ENCODE data around the gene SLC9A5.

SLC9A5 gene

DNA sequence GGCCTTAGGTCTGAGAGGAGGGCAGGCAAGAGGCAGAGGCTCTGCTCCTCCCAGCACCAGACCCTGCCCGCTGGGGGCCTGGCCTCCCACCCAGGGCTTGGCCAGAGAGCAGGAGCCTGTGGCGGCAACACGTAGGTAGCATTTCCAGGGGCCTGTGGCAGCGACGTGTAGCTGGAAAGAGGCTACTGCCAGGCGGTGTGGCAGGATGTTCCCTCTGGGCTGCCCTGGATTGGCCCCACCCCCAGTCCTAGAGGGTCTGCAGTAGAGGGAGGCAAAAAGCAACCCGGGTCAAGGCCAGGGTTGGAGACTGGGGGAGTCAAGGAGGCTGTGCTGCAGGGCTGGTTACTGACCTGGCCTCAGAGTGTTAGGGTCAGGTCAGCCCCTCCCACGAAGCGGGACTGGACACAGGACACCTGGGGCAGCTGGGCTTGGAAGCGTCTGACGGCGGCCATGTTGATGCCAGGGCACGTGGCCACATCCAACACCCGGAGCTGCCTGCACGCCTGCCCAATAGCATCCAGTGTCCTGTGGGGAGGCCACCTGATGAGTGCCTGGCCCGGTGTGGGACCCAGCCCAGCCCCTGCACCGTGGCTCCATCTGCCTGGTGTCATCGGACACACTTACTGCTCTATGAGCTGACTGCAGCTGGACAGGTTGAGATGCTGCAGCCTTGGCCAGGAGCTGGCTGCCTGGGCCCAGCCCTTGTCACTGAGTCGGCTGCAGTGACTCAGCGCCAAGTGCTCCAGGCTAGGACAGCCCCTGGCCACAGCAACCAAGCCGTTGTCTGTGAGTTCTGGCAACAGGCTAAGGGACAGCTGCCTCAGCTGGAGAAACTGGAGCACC lies 41.3 kb upstream of the SLC9A5 start:
- Mint-ChIP-seq H3K27ac (ENCODE audit: low read depth) (no peak overlapping the region), H3K27me3 (no peaks in the 10 kb centered on the region), H3K36me3 (ENCODE audit: insufficient read depth) (peaks cover 4% of the 10 kb centered on the region), H3K4me1 (no peaks in the 10 kb centered on the region), H3K4me3 (no peak overlapping the region), H3K9me3 (no peaks in the 10 kb centered on the region)
- DNase-seq (ENCODE audit: low spot score in 2 of 2) (no peak), ATAC-seq (replicated peaks; ENCODE audit: extremely low read depth, poor library complexity, severe bottlenecking) (no peak)

DNA sequence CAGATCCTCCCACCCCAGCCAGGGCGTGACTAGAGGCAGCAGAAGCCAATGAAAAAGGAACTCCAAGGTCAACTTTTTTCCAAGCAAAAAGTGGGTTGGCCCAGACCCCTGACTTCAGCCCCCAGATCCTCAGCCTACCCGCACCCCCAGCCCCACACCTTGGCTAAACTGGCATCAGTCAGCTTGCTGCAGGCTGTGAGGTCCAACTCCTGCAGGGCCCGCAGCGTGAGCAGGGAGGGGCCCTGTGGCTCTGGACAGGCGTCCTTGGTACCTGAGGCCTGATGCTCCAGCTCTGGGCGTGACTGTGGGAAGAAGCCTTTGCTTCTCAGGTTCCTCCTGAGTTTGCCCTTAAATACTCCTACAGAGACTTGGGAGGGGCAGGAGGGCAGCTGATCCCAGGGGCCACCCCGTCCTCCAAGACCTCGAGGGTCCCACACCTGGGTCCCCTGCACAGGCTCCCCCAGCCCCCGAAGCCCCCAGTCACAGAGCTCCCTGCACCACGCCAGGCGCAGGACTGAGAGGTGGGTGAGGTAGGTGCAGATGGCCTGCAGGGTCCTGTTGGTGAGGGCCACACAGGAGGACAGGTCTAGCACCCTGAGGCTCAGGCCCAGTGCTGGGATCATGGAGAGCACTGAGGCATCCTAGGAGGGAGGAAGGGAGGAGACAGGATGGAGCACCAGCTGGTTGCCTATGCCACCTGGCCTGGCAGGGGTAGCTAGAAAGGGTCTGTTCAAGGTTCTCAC lies 40.5 kb upstream of the SLC9A5 start:
- no peak for ATAC-seq (replicated peaks; ENCODE audit: extremely low read depth, poor library complexity, severe bottlenecking)
- no peak overlapping the region for H3K4me3 Mint-ChIP-seq
- no peaks in the 10 kb centered on the region for H3K27me3 Mint-ChIP-seq
- peaks cover 2% of the 10 kb centered on the region for H3K36me3 Mint-ChIP-seq (ENCODE audit: insufficient read depth)
- no peak overlapping the region for H3K27ac Mint-ChIP-seq (ENCODE audit: low read depth)
- no peaks in the 10 kb centered on the region for H3K9me3 Mint-ChIP-seq
- no peak for DNase-seq (ENCODE audit: low spot score in 2 of 2)
- no peaks in the 10 kb centered on the region for H3K4me1 Mint-ChIP-seq

GRCh38 chr16:67209565-67209964 lies 39.2 kb upstream of the SLC9A5 start:
- Mint-ChIP-seq H3K4me1 (no peaks in the 10 kb centered on the region), H3K9me3 (no peaks in the 10 kb centered on the region), H3K36me3 (ENCODE audit: insufficient read depth) (peaks cover 2% of the 10 kb centered on the region), H3K27ac (ENCODE audit: low read depth) (no peak overlapping the region), H3K4me3 (no peak overlapping the region), H3K27me3 (no peaks in the 10 kb centered on the region)
- ATAC-seq (replicated peaks; ENCODE audit: extremely low read depth, poor library complexity, severe bottlenecking) (no peak), DNase-seq (ENCODE audit: low spot score in 2 of 2) (no peak)

DNA sequence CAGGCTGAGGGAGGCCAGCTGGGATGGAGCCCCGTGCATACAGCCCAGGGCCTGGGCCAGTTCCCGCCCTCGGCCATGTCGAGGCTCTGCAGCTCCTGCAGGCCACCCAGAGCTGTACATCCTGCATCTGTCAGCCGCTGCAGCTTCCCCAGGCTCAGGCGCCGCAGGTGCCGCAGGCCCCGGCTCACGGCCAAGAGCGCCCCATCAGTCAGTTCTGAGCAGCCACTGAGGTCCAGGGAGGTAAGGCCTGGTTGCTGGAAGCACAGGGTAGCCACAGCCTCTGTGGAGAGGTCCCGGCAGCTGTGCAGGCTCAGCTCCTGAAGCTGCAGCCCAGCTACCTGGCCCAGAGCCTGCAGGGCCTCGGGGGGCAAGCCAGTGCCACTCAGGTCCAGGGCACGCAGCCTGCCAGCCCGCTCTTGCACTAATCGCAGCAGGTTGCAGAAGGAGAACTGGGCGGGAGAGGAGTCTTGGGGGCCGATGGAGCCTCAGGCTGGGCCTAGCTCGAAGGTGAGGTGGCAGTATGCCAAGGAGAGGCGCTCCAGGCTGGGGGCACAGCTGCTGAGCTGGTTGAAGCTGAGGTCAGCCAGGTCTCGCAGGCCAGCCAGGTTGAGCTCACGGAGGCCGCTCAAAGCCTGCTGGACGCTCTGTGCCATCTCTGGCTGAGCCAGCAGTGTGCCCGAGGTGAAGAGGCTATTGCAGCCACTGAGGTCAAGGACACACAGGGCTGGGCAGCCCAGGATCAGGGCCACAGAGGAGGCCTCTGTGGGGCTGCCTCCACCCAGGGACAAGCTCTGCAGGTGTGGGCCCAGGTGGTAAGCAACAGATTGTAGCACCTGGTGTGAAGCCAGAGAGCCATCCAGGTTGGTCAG lies 38.5 kb upstream of the SLC9A5 start:
- Mint-ChIP-seq H3K4me1 (no peaks in the 10 kb centered on the region), H3K27me3 (no peaks in the 10 kb centered on the region), H3K9me3 (no peaks in the 10 kb centered on the region), H3K36me3 (ENCODE audit: insufficient read depth) (no peaks in the 10 kb centered on the region), H3K4me3 (no peak overlapping the region), H3K27ac (ENCODE audit: low read depth) (no peak overlapping the region)
- ATAC-seq (replicated peaks; ENCODE audit: extremely low read depth, poor library complexity, severe bottlenecking) (no peak), DNase-seq (ENCODE audit: low spot score in 2 of 2) (no peak)

DNA sequence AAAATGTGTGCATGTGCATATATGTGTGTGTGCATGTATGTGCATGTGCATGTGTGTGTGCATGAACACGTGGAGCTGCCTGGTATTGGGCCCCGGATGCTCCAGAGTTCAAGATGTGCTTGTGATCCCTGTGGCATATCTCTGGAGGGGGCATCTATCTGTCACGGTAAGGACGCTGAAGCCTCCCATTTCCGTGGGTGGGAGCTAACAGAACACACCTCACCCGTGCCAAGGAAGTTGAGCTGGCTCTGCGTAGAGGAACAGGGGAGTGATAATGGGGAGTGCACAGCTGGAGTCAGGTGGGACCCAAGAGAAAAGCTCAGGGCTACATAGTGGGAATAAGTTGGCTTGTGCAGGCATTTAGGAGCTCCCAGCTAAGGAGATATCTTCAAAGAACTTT lies 37.1 kb upstream of the SLC9A5 start:
- H3K27ac Mint-ChIP-seq (ENCODE audit: low read depth) = no peak overlapping the region
- no peak overlapping the region for H3K4me3 Mint-ChIP-seq
- no peaks in the 10 kb centered on the region for H3K4me1 Mint-ChIP-seq

GRCh38 chr16:67212766-67213165 lies 36.0 kb upstream of the SLC9A5 start:
- DNase-seq (ENCODE audit: low spot score in 2 of 2) = no peak
- no peak overlapping the region for H3K4me3 Mint-ChIP-seq
- H3K27me3 Mint-ChIP-seq = no peaks in the 10 kb centered on the region
- ATAC-seq (replicated peaks; ENCODE audit: extremely low read depth, poor library complexity, severe bottlenecking) = no peak
- no peaks in the 10 kb centered on the region for H3K36me3 Mint-ChIP-seq (ENCODE audit: insufficient read depth)
- no peaks in the 10 kb centered on the region for H3K9me3 Mint-ChIP-seq
- no peak overlapping the region for H3K27ac Mint-ChIP-seq (ENCODE audit: low read depth)
- H3K4me1 Mint-ChIP-seq = no peaks in the 10 kb centered on the region

More for the DNA sequence above, 37.1 kb upstream of the SLC9A5 start:
- Mint-ChIP-seq H3K27me3 (no peaks in the 10 kb centered on the region), H3K36me3 (ENCODE audit: insufficient read depth) (no peaks in the 10 kb centered on the region), H3K9me3 (no peaks in the 10 kb centered on the region)
- DNase-seq (ENCODE audit: low spot score in 2 of 2) (no peak), ATAC-seq (replicated peaks; ENCODE audit: extremely low read depth, poor library complexity, severe bottlenecking) (no peak)

GRCh38 chr16:67213197-67214019 lies 35.4 kb upstream of the SLC9A5 start:
- no peak overlapping the region for H3K4me3 Mint-ChIP-seq
- no peaks in the 10 kb centered on the region for H3K36me3 Mint-ChIP-seq (ENCODE audit: insufficient read depth)
- no peaks in the 10 kb centered on the region for H3K4me1 Mint-ChIP-seq
- no peak overlapping the region for H3K27ac Mint-ChIP-seq (ENCODE audit: low read depth)
- no peaks in the 10 kb centered on the region for H3K27me3 Mint-ChIP-seq
- H3K9me3 Mint-ChIP-seq = no peaks in the 10 kb centered on the region
- ATAC-seq (replicated peaks; ENCODE audit: extremely low read depth, poor library complexity, severe bottlenecking) (no peak), DNase-seq (ENCODE audit: low spot score in 2 of 2) (no peak)

- peak overlapping the region; percentile 58 for H3K27ac Mint-ChIP-seq (ENCODE audit: low read depth)
- H3K4me3 Mint-ChIP-seq = no peak overlapping the region
- ATAC-seq (replicated peaks; ENCODE audit: extremely low read depth, poor library complexity, severe bottlenecking) (no peak), DNase-seq (ENCODE audit: low spot score in 2 of 2) (no peak)
- H3K36me3 Mint-ChIP-seq (ENCODE audit: insufficient read depth) = no peaks in the 10 kb centered on the region
- H3K4me1 Mint-ChIP-seq = no peaks in the 10 kb centered on the region
- H3K27me3 Mint-ChIP-seq = no peaks in the 10 kb centered on the region
- H3K9me3 Mint-ChIP-seq = no peaks in the 10 kb centered on the region
These were observed 33.1 kb upstream of the SLC9A5 start for GRCh38 chr16:67215706-67216105.

DNA sequence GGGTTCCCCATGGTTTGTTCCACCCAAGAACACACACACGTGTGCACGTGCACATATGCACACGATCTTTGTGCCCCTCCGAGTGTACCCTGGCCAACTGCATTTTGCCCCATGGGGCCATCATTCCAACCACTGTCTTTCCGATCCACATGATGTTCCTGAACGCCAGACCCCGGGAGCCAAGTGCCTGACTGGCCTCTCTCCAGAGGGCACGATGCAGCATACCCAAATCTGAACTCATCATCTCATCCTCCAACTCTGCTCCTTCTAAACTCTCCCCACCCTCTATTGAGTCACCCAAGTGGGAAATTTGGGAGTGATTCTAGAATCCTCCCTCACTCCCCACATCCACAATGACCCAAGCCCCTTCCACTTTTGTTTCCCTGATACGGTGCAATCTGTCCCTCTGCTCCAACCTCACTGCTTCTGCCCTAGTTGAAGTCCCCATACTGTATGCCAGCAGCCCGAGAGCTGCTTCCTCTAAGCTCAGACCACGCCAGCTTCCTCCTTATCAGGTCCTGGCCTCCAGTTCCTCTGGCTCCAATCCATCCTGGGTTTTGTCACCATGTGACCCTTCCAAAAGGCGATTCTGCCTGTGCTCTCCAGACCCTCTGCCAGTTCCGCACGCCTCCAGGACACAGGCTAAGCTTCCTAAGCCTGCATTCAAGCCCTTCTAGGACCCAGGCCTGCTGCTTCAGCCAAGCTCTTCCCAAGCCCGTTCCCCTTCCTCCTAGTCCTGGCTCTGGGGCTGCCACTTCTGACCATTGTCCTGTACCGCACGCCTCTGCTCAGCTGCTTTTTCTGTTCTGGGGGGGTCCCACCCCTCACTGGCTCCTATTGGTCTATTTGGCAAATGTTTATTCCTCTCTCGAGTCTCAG lies 31.9 kb upstream of the SLC9A5 start:
- no peak overlapping the region for H3K4me3 Mint-ChIP-seq
- H3K9me3 Mint-ChIP-seq = no peaks in the 10 kb centered on the region
- no peak for DNase-seq (ENCODE audit: low spot score in 2 of 2)
- no peaks in the 10 kb centered on the region for H3K27me3 Mint-ChIP-seq
- no peak for ATAC-seq (replicated peaks; ENCODE audit: extremely low read depth, poor library complexity, severe bottlenecking)
- H3K27ac Mint-ChIP-seq (ENCODE audit: low read depth) = no peak overlapping the region
- no peaks in the 10 kb centered on the region for H3K36me3 Mint-ChIP-seq (ENCODE audit: insufficient read depth)
- H3K4me1 Mint-ChIP-seq = no peaks in the 10 kb centered on the region

- H3K27ac Mint-ChIP-seq (ENCODE audit: low read depth) = no peak overlapping the region
- H3K9me3 Mint-ChIP-seq = no peaks in the 10 kb centered on the region
- ATAC-seq (replicated peaks; ENCODE audit: extremely low read depth, poor library complexity, severe bottlenecking) (no peak), DNase-seq (ENCODE audit: low spot score in 2 of 2) (no peak)
- peaks cover 34% of the 10 kb centered on the region for H3K4me1 Mint-ChIP-seq
- H3K27me3 Mint-ChIP-seq = no peaks in the 10 kb centered on the region
- H3K36me3 Mint-ChIP-seq (ENCODE audit: insufficient read depth) = peaks cover 16% of the 10 kb centered on the region
- H3K4me3 Mint-ChIP-seq = no peak overlapping the region
These were observed 24.8 kb upstream of the SLC9A5 start for GRCh38 chr16:67223992-67224391.

DNA sequence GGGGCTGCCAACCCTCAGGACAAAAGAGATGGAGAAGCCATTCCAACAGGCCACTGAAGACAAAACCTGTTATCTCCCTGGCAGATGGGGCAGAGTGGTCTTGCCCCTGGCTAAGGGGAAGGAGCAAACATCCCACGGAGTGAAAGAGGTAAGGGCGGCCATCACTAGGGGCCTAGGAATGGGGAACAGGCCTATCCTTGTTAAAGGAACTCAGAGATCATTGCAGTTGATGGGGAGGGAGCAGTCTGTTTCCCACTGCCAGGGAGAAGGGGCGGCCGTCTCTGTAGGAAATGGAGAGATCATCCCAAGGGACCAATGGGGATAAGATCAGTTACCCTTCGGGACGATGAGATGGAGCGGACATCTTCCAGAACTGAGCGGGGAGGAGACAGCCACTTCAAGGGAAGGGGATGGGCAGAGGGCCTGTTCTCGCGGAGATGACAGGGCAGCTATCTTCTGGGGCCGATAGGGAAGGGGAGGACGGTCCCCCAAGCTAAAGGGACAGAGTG lies 22.4 kb upstream of the SLC9A5 start:
- H3K27ac Mint-ChIP-seq (ENCODE audit: low read depth) = peak overlapping the region; percentile 98
- no peaks in the 10 kb centered on the region for H3K27me3 Mint-ChIP-seq
- no peaks in the 10 kb centered on the region for H3K9me3 Mint-ChIP-seq
- H3K4me1 Mint-ChIP-seq = peaks cover 34% of the 10 kb centered on the region
- no peak for DNase-seq (ENCODE audit: low spot score in 2 of 2)
- peaks cover 18% of the 10 kb centered on the region for H3K36me3 Mint-ChIP-seq (ENCODE audit: insufficient read depth)
- peak overlapping the region; percentile 100 for H3K4me3 Mint-ChIP-seq
- ATAC-seq (replicated peaks; ENCODE audit: extremely low read depth, poor library complexity, severe bottlenecking) = no peak

Data from central memory CD8-positive, alpha-beta T cell (primary cell).